CD8-positive, alpha-beta memory T cell (primary cell): ENCODE measurements around the gene RAD51B. TPM values are rescaled to one million over a fixed set of nuclear protein-coding genes. Genes with fewer than 3 reads are reported as not detected.

Experiments used
- CTCF ChIA-PET: fragments of 350-600 bp; sonication (Branson Sonifier 250); formaldehyde crosslinking; loops from one replicate; lab custom pipeline; 2021; ENCODE audit warnings: antibody characterized with exemption; lab: Charles Lee
- POLR2A ChIA-PET: fragments of 350-600 bp; sonication (Branson Sonifier 250); formaldehyde crosslinking; loops from one replicate; lab custom pipeline; 2021; ENCODE audit warnings: antibody characterized with exemption; lab: Charles Lee
- DNase-seq, 5 donors: peaks; one replicate each; pipeline versions ENCODE4 v3.0.0 to v3.0.0-alpha.2; 2020 to 2022; ENCODE audit warnings: mixed read lengths in 1 of 5
- H3K27ac ChIP-seq: one replicate; pipeline ENCODE4 v1.7.0; 2013; ENCODE audit warnings: low read depth, mild to moderate bottlenecking, low read length, moderate library complexity
- H3K27me3 ChIP-seq: 2 replicates; pipeline ENCODE4 v1.7.0; 2013; ENCODE audit warnings: low read length, mild to moderate bottlenecking; ENCODE audit not compliant: insufficient read depth, poor library complexity, severe bottlenecking
- H3K36me3 ChIP-seq: 2 replicates; pipeline ENCODE4 v1.7.0; 2013; ENCODE audit warnings: mild to moderate bottlenecking, low read length, moderate library complexity; ENCODE audit not compliant: insufficient read depth
- H3K4me1 ChIP-seq: 2 replicates; pipeline ENCODE4 v1.7.0; 2013; ENCODE audit warnings: mild to moderate bottlenecking, low read length, moderate library complexity; ENCODE audit not compliant: insufficient read depth
- H3K4me3 ChIP-seq: 2 replicates; pipeline ENCODE4 v1.7.0; 2013; ENCODE audit warnings: mild to moderate bottlenecking, low read length
- H3K9me3 ChIP-seq: 2 replicates; pipeline ENCODE4 v1.7.0; 2013; ENCODE audit warnings: mild to moderate bottlenecking, low read length
- H3K27ac Mint-ChIP-seq, 8 donors: one replicate each; pipeline ENCODE4 v1.8.0; 2020 to 2021; ENCODE audit warnings: mixed read lengths in 8 of 8, mild to moderate bottlenecking in 6 of 8, inconsistent platforms in 3 of 8, moderate library complexity in 3 of 8
- H3K27me3 Mint-ChIP-seq, 2 donors: one replicate each; pipeline ENCODE4 v1.8.0; 2020 to 2021; ENCODE audit warnings: mixed read lengths in 2 of 2, mild to moderate bottlenecking in 1 of 2, moderate library complexity in 1 of 2
- H3K36me3 Mint-ChIP-seq, 3 donors: one replicate each; pipeline ENCODE4 v1.8.0; 2020 to 2021; ENCODE audit warnings: mixed read lengths in 3 of 3, inconsistent platforms in 1 of 3, mild to moderate bottlenecking in 1 of 3
- H3K4me1 Mint-ChIP-seq, 3 donors: one replicate each; pipeline ENCODE4 v1.8.0; 2020 to 2021; ENCODE audit warnings: mixed read lengths in 3 of 3, inconsistent platforms in 1 of 3, mild to moderate bottlenecking in 1 of 3
- H3K4me3 Mint-ChIP-seq, 7 donors: one replicate each; pipeline ENCODE4 v1.8.0; 2020 to 2021; ENCODE audit warnings: mixed read lengths in 7 of 7, mild to moderate bottlenecking in 6 of 7, moderate library complexity in 4 of 7, inconsistent platforms in 2 of 7
- H3K9me3 Mint-ChIP-seq, 5 donors: one replicate each; pipeline ENCODE4 v1.8.0; 2020 to 2022; ENCODE audit warnings: mixed read lengths in 5 of 5, mild to moderate bottlenecking in 3 of 5, moderate library complexity in 2 of 5, inconsistent platforms in 1 of 5
- polyA plus RNA-seq: library from polyadenylated mRNA; unstranded; fragments of 300-500 nt; fragmentation: Illumina TruSeq; gene quantifications from one replicate; pipeline ENCODE4 v1.2.3, GENCODE V29; 2021
- total RNA-seq, 2 experiments: library from RNA; stranded (reverse); gene quantifications; one replicate each; pipeline ENCODE4 v1.2.3, GENCODE V29; 2021

The RAD51B gene
- total and polyA plus RNA-seq, 3 experiments from 2014 or later: 15.7 to 22.9 (median 17.4) TPM

GRCh38 chr14:68771631-68772030 is 952.1 kb downstream of the RAD51B start:
- CTCF ChIA-PET: interaction anchor here (1.3 to 2.0 kb wide), 3 partner anchors 9 to 45 kb away, joined by 4 to 5 read pairs (median 4); no protein-coding TSS in a partner anchor
- POLR2A ChIA-PET: no interaction called here
- Histone ChIP-seq H3K27ac (no peak overlapping the region), H3K36me3 (no peaks in the 10 kb centered on the region), H3K27me3 (no peaks in the 10 kb centered on the region), H3K4me3 (peak overlapping the region; percentile 27), H3K9me3 (no peaks in the 10 kb centered on the region), H3K4me1 (peaks cover 35% of the 10 kb centered on the region)
- Mint-ChIP-seq H3K27me3 (no peaks in the 10 kb centered on the region), H3K4me1 (peaks cover 41 to 70% (median 52%) of the 10 kb centered on the region in 3 donors), H3K27ac (peak overlapping the region in 4 of 8 donors; percentile 60 to 76 (median 66)), H3K36me3 (peaks cover 0 to 4% (median 3%) of the 10 kb centered on the region in 3 donors), H3K4me3 (peak overlapping the region in 5 of 7 donors; percentile 25 to 67 (median 62)), H3K9me3 (no peaks in the 10 kb centered on the region)
- DNase-seq: peak in 1 of 5 donors; percentile 41

- CTCF ChIA-PET: interaction anchor here (0.9 to 2.0 kb wide), 3 partner anchors 16 to 44 kb away, joined by 4 to 5 read pairs (median 4); no protein-coding TSS in a partner anchor
- no peak overlapping the region for H3K27ac ChIP-seq
These were observed 953.3 kb downstream of the RAD51B start for GRCh38 chr14:68772761-68773381.

GRCh38 chr14:68774771-68775613 is 955.4 kb downstream of the RAD51B start:
- ChIA-PET POLR2A (no interaction called here), CTCF (interaction anchor here (0.8 to 1.8 kb wide), 2 partner anchors 14 to 42 kb away, joined by 3 to 4 read pairs; no protein-coding TSS in a partner anchor)
- Histone ChIP-seq H3K4me1 (peaks cover 59% of the 10 kb centered on the region), H3K4me3 (no peak overlapping the region), H3K9me3 (no peaks in the 10 kb centered on the region), H3K27ac (no peak overlapping the region), H3K27me3 (no peaks in the 10 kb centered on the region), H3K36me3 (no peaks in the 10 kb centered on the region)
- Mint-ChIP-seq H3K27ac (peak overlapping the region in 3 of 8 donors; percentile 2 to 88 (median 14)), H3K27me3 (no peaks in the 10 kb centered on the region), H3K4me1 (peaks cover 64 to 87% (median 73%) of the 10 kb centered on the region in 3 donors), H3K36me3 (peaks cover 0 to 4% (median 3%) of the 10 kb centered on the region in 3 donors), H3K4me3 (no peak overlapping the region), H3K9me3 (no peaks in the 10 kb centered on the region)
- DNase-seq: no peak

More at GRCh38 chr14:68772761-68773381, 953.3 kb downstream of the RAD51B start:
- peak in 1 of 5 donors; percentile 40 for DNase-seq
- Mint-ChIP-seq H3K4me3 (no peak overlapping the region), H3K27me3 (no peaks in the 10 kb centered on the region), H3K4me1 (peaks cover 46 to 70% (median 52%) of the 10 kb centered on the region in 3 donors), H3K9me3 (no peaks in the 10 kb centered on the region), H3K27ac (peak overlapping the region in 4 of 8 donors; percentile 65 to 93 (median 76)), H3K36me3 (peaks cover 0 to 4% (median 3%) of the 10 kb centered on the region in 3 donors)
- Histone ChIP-seq H3K4me3 (no peak overlapping the region), H3K36me3 (no peaks in the 10 kb centered on the region), H3K27me3 (no peaks in the 10 kb centered on the region), H3K9me3 (no peaks in the 10 kb centered on the region), H3K4me1 (peaks cover 38% of the 10 kb centered on the region)
- POLR2A ChIA-PET: no interaction called here

GRCh38 chr14:68775614-68776126 is 956.1 kb downstream of the RAD51B start:
- no peak for DNase-seq
- H3K36me3 Mint-ChIP-seq: peaks cover 0 to 4% (median 3%) of the 10 kb centered on the region in 3 donors
- ChIA-PET POLR2A (no interaction called here), CTCF (interaction anchor here (0.8 to 1.8 kb wide), 3 partner anchors 8 to 41 kb away, joined by 3 to 6 read pairs (median 4); no protein-coding TSS in a partner anchor)
- no peaks in the 10 kb centered on the region for H3K27me3 Mint-ChIP-seq
- Histone ChIP-seq H3K4me3 (no peak overlapping the region), H3K36me3 (no peaks in the 10 kb centered on the region), H3K9me3 (no peaks in the 10 kb centered on the region), H3K27me3 (no peaks in the 10 kb centered on the region), H3K27ac (no peak overlapping the region), H3K4me1 (peaks cover 63% of the 10 kb centered on the region)
- no peak overlapping the region for H3K4me3 Mint-ChIP-seq
- H3K9me3 Mint-ChIP-seq: no peaks in the 10 kb centered on the region
- peak overlapping the region in 3 of 8 donors; percentile 4 to 88 (median 30) for H3K27ac Mint-ChIP-seq
- peaks cover 66 to 87% (median 73%) of the 10 kb centered on the region in 3 donors for H3K4me1 Mint-ChIP-seq

GRCh38 chr14:68777644-68778043 is 958.1 kb downstream of the RAD51B start:
- peaks cover 69 to 90% (median 74%) of the 10 kb centered on the region in 3 donors for H3K4me1 Mint-ChIP-seq
- Histone ChIP-seq H3K27ac (no peak overlapping the region), H3K4me1 (peaks cover 63% of the 10 kb centered on the region), H3K36me3 (no peaks in the 10 kb centered on the region), H3K9me3 (no peaks in the 10 kb centered on the region), H3K4me3 (no peak overlapping the region), H3K27me3 (no peaks in the 10 kb centered on the region)
- ChIA-PET CTCF (interaction anchor here (6.6 kb wide), 1 partner anchor 13 kb away, joined by 88 read pairs; the partner anchor contains the start of gene ZFP36L1), POLR2A (no interaction called here)
- no peak for DNase-seq
- H3K27ac Mint-ChIP-seq: peak overlapping the region in 6 of 8 donors; percentile 77 to 99 (median 98)
- no peak overlapping the region for H3K4me3 Mint-ChIP-seq
- H3K9me3 Mint-ChIP-seq: no peaks in the 10 kb centered on the region
- no peaks in the 10 kb centered on the region for H3K27me3 Mint-ChIP-seq
- peaks cover 0 to 4% (median 3%) of the 10 kb centered on the region in 3 donors for H3K36me3 Mint-ChIP-seq

Other genes with a start within 250 kb of the RAD51B start
- gene PIGH, start 219.5 kb upstream of the RAD51B start, total RNA-seq: 10 to 100 TPM; 24.2 to 26.1 TPM
- gene PIGH, start 219.5 kb upstream of the RAD51B start, polyA plus RNA-seq: 39.3 TPM
- 1 to 10 TPM; 2.3 to 2.8 TPM for gene ARG2, start 199.9 kb upstream of the RAD51B start, total RNA-seq
- gene ARG2, start 199.9 kb upstream of the RAD51B start, polyA plus RNA-seq: 1.2 TPM
- 10 to 100 TPM; 93.7 to 94.4 TPM for gene VTI1B, start 145.1 kb upstream of the RAD51B start, total RNA-seq
- 81.4 TPM for gene VTI1B, start 145.1 kb upstream of the RAD51B start, polyA plus RNA-seq
- gene RDH11, start 124.0 kb upstream of the RAD51B start, total RNA-seq: 10 to 100 TPM; 45.1 to 47.8 TPM
- gene RDH11, start 124.0 kb upstream of the RAD51B start, polyA plus RNA-seq: 73.4 TPM
- not detected for gene RDH12, start 117.9 kb upstream of the RAD51B start, total RNA-seq
- not detected for gene RDH12, start 117.9 kb upstream of the RAD51B start, polyA plus RNA-seq
- 10 to 100 TPM; 19.0 to 19.9 TPM for gene ZFYVE26, start 3.2 kb upstream of the RAD51B start, total RNA-seq
- gene ZFYVE26, start 3.2 kb upstream of the RAD51B start, polyA plus RNA-seq: 4.1 TPM